RKO (cell line): ENCODE data around the gene SRP68.
A peak's percentile ranks its signal among the peaks of the same experiment; 100 is the strongest.

Experiments used
- DNase-seq: peaks from one replicate; pipeline ENCODE4 v3.0.0-alpha.2; 2016; ENCODE audit warnings: low spot score

SRP68 gene

GRCh38 chr17:76072148-76072858 lies at the start of gene SRP68:
TSS of gene SRP68 (minus strand) at chr17:76072517. CDS start at chr17:76072491, 26 bp downstream.
- peak; percentile 93 for DNase-seq

GRCh38 chr17:76121932-76122430 lies 49.7 kb upstream of the SRP68 start:
- DNase-seq = no peak

- DNase-seq = no peak
These were observed 48.3 kb upstream of the SRP68 start for GRCh38 chr17:76120658-76121008.

GRCh38 chr17:76119409-76120371 lies 47.4 kb upstream of the SRP68 start:
- no peak for DNase-seq

- no peak for DNase-seq
These were observed 42.9 kb upstream of the SRP68 start for GRCh38 chr17:76115138-76115754.

GRCh38 chr17:76111956-76112355 lies 39.6 kb upstream of the SRP68 start:
- no peak for DNase-seq

- peak; percentile 28 for DNase-seq
These were observed 35.2 kb upstream of the SRP68 start for GRCh38 chr17:76107509-76107908.

GRCh38 chr17:76106703-76107102 lies 34.4 kb upstream of the SRP68 start:
- no peak for DNase-seq

- DNase-seq = no peak
These were observed 32.5 kb upstream of the SRP68 start for GRCh38 chr17:76104896-76105231.

GRCh38 chr17:76104140-76104895 lies 32.0 kb upstream of the SRP68 start:
- DNase-seq = peak; percentile 25

- peak; percentile 93 for DNase-seq
These were observed 31.2 kb upstream of the SRP68 start, which contains the start of gene EXOC7 for GRCh38 chr17:76103274-76104139. TSS of gene EXOC7 (minus strand) at chr17:76103787. CDS start at chr17:76103692, 95 bp downstream.

GRCh38 chr17:76102944-76103273 lies 30.6 kb upstream of the SRP68 start:
- peak; percentile 40 for DNase-seq

GRCh38 chr17:76097716-76098295 lies 25.5 kb upstream of the SRP68 start:
- no peak for DNase-seq

- DNase-seq = no peak
These were observed 23.6 kb upstream of the SRP68 start for GRCh38 chr17:76095943-76096342.

GRCh38 chr17:76094046-76094445 lies 21.7 kb upstream of the SRP68 start:
- DNase-seq = no peak

GRCh38 chr17:76092526-76093413 lies 20.5 kb upstream of the SRP68 start:
- no peak for DNase-seq

GRCh38 chr17:76091526-76092286 lies 19.4 kb upstream of the SRP68 start:
- DNase-seq = no peak

GRCh38 chr17:76090517-76091129 lies 18.3 kb upstream of the SRP68 start:
- no peak for DNase-seq
